Measurements from ENCODE around the gene RAB10. TPM values are rescaled to one million over a fixed set of nuclear protein-coding genes. Genes with fewer than 3 reads are reported as not detected.
A peak's percentile ranks its signal among the peaks of the same experiment; 100 is the strongest.
"Not testable (repeated sequence)": the region's sequence is repeated elsewhere in the genome, so short reads cannot be mapped to it uniquely, and the experiment has no call there.

The RAB10 gene
- total and polyA plus RNA-seq, 7 donors: 57.1 to 116 (median 92.0) TPM

DNA sequence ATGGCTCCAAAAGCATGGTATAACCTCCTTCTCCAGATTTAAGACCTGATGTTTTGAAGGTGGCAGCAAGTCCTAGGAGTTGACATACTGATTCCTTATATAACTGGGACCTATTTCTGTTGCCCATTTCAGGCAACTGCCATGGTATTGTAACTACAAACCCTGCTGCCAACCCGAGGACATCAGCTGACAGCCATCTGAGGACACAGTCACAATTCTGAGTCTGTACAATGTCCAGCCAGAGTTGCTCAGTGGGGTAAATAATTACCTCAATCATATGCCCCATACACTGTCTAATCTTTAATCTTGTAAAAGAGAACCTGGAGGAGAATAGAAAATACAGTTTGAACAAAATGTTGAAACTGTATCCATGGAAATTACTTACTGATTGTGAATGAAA, 130.3 kb downstream of the RAB10 start:
- DNase-seq: peak; percentile 5
- intact Hi-C loops (cut with DNase I): no loop called here
- Histone ChIP-seq H3K27me3 (no peaks in the 10 kb centered on the region), H3K4me3 (no peak overlapping the region), H3K27ac (no peak overlapping the region), H3K36me3 (no peaks in the 10 kb centered on the region), H3K4me1 (no peaks in the 10 kb centered on the region), H3K9me3 (no peaks in the 10 kb centered on the region)
- no peak for TF ChIP-seq POLR2AphosphoS5 (IDR thresholded peaks at IDR 0.05)
- TF ChIP-seq POLR2A (IDR thresholded peaks at IDR 0.05): no peak
- TF ChIP-seq, protein P1, sequence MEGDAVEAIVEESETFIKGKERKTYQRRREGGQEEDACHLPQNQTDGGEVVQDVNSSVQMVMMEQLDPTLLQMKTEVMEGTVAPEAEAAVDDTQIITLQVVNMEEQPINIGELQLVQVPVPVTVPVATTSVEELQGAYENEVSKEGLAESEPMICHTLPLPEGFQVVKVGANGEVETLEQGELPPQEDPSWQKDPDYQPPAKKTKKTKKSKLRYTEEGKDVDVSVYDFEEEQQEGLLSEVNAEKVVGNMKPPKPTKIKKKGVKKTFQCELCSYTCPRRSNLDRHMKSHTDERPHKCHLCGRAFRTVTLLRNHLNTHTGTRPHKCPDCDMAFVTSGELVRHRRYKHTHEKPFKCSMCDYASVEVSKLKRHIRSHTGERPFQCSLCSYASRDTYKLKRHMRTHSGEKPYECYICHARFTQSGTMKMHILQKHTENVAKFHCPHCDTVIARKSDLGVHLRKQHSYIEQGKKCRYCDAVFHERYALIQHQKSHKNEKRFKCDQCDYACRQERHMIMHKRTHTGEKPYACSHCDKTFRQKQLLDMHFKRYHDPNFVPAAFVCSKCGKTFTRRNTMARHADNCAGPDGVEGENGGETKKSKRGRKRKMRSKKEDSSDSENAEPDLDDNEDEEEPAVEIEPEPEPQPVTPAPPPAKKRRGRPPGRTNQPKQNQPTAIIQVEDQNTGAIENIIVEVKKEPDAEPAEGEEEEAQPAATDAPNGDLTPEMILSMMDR (IDR thresholded peaks at IDR 0.05): no peak
- TF ChIP-seq EP300 (IDR thresholded peaks at IDR 0.05): no peak
- 22 to 75% methylated on average over 1 of the region's 1 CpG for WGBS, 2 donors

- intact Hi-C loops (cut with DNase I): no loop called here
- Histone ChIP-seq H3K4me1 (no peaks in the 10 kb centered on the region), H3K4me3 (no peak overlapping the region), H3K9me3 (no peaks in the 10 kb centered on the region), H3K27ac (no peak overlapping the region), H3K36me3 (no peaks in the 10 kb centered on the region), H3K27me3 (no peaks in the 10 kb centered on the region)
- DNase-seq: peak; percentile 22
- TF ChIP-seq POLR2A (IDR thresholded peaks at IDR 0.05) (no peak), POLR2AphosphoS5 (IDR thresholded peaks at IDR 0.05) (no peak), EP300 (IDR thresholded peaks at IDR 0.05) (no peak)
- TF ChIP-seq, protein P1 (IDR thresholded peaks at IDR 0.05): no peak
- WGBS, 2 donors: 85 to 88% methylated on average over 8 of the region's 8 CpGs
Measured at GRCh38 chr2:26164641-26165211, 130.8 kb downstream of the RAB10 start.

- no peak overlapping the region for H3K4me3 ChIP-seq
- intact Hi-C loops (cut with DNase I): no loop called here
- no peaks in the 10 kb centered on the region for H3K36me3 ChIP-seq
- no peaks in the 10 kb centered on the region for H3K9me3 ChIP-seq
- WGBS, 2 donors: 88 to 93% methylated on average over 4 of the region's 4 CpGs
- H3K27me3 ChIP-seq: no peaks in the 10 kb centered on the region
- TF ChIP-seq POLR2A (IDR thresholded peaks at IDR 0.05): no peak
- TF ChIP-seq POLR2AphosphoS5 (IDR thresholded peaks at IDR 0.05): no peak
- no peak for TF ChIP-seq EP300 (IDR thresholded peaks at IDR 0.05)
- TF ChIP-seq, protein P1 (IDR thresholded peaks at IDR 0.05): no peak
- no peak overlapping the region for H3K27ac ChIP-seq
- no peak for DNase-seq
- H3K4me1 ChIP-seq: no peaks in the 10 kb centered on the region
Measured at GRCh38 chr2:26165403-26165802, 131.5 kb downstream of the RAB10 start.

DNA sequence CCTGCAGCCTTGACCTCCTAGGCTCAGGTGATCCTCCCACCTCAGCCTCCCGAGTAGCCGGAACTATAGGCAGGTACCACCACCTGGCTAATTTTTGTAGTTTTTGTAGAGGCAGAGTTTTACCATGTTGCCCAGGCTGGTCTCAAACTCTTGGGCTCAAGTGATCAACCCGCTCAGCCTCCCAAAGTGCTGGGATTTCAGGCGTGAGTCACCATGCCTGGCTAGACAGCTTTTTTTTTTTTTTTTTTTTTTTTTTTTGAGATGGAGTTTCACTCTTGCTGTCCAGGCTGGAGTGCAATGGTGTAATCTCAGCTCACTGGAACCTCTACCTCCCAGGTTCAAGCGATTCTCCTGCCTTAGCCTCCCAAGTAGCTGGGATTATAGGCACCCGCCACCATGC, 132.7 kb downstream of the RAB10 start:
- H3K9me3 ChIP-seq; H3K27ac ChIP-seq; H3K4me3 ChIP-seq; H3K4me1 ChIP-seq; H3K27me3 ChIP-seq; H3K36me3 ChIP-seq; intact Hi-C loops (cut with DNase I): not testable (repeated sequence)
- 94 to 95% methylated on average over 6 of the region's 6 CpGs for whole genome bisulfite sequencing, 2 donors
- peak; percentile 33 for DNase-seq

- Histone ChIP-seq H3K9me3 (no peaks in the 10 kb centered on the region), H3K27me3 (peaks cover 10 to 18% (median 16%) of the 10 kb centered on the region in 3 donors), H3K36me3 (no peaks in the 10 kb centered on the region), H3K4me3 (no peak overlapping the region), H3K4me1 (peaks cover 0 to 13% (median 10%) of the 10 kb centered on the region in 4 donors), H3K27ac (no peak overlapping the region)
- TF ChIP-seq POLR2A (IDR thresholded peaks at IDR 0.05) (no peak), POLR2AphosphoS5 (IDR thresholded peaks at IDR 0.05) (no peak)
- TF ChIP-seq, protein P1 (IDR thresholded peaks at IDR 0.05): no peak
- peak; percentile 45 for DNase-seq
- WGBS, 2 donors: 94% methylated on average over 4 of the region's 4 CpGs
- intact Hi-C loops (cut with DNase I): no loop called here
Measured at GRCh38 chr2:26168785-26169184, 134.9 kb downstream of the RAB10 start.
